ENCODE measurements around the gene CMTM1.
A peak's percentile ranks its signal among the peaks of the same experiment; 100 is the strongest.

DNA sequence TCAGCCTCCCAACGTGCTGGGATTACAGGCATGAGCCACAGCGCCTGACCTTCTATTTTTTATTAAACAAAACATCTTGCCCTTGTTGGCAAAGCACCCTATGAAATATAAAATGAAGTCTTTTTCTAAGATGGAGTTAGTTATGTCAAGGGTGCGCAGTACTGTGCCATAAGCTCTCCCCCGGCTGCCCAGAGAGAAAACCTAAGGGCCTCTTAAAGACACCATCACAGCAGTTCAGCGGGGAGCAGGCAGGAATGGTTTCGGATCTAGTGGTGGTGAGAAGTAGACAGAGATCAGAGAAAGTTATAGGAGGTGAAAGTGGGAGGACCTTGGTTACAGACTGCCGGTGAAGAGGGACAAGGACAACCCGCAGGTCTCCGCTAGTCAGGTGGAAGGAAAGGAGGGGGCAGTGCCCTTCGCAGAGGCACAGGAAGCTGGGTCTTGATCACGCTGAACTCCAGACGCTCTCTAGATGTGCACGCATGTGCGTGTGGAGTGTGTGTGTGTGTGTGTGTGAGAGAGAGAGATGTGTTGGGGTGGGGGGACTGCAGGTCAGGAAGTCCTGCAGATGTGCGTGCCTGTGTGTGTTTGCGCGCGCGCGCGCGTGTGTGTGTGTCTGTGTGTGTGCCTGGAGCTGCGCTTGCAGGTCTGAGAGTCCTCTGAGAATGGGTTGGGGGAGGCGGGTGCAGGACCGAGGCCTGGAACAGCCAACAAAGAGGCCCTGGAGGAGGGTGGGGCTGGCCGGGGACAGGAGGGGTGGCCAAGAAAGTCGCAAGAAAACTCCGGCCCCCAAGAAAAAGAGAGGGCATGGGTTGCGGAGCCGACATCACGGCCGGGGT is 37.5 kb downstream of the CMTM1 start:
- TF ChIP-seq, protein P1, sequence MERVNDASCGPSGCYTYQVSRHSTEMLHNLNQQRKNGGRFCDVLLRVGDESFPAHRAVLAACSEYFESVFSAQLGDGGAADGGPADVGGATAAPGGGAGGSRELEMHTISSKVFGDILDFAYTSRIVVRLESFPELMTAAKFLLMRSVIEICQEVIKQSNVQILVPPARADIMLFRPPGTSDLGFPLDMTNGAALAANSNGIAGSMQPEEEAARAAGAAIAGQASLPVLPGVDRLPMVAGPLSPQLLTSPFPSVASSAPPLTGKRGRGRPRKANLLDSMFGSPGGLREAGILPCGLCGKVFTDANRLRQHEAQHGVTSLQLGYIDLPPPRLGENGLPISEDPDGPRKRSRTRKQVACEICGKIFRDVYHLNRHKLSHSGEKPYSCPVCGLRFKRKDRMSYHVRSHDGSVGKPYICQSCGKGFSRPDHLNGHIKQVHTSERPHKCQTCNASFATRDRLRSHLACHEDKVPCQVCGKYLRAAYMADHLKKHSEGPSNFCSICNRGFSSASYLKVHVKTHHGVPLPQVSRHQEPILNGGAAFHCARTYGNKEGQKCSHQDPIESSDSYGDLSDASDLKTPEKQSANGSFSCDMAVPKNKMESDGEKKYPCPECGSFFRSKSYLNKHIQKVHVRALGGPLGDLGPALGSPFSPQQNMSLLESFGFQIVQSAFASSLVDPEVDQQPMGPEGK (CRISPR knock-in tag; IDR thresholded peaks at IDR 0.05; ENCODE audit: borderline replicate concordance) = no peak
- TF ChIP-seq, protein P2, sequence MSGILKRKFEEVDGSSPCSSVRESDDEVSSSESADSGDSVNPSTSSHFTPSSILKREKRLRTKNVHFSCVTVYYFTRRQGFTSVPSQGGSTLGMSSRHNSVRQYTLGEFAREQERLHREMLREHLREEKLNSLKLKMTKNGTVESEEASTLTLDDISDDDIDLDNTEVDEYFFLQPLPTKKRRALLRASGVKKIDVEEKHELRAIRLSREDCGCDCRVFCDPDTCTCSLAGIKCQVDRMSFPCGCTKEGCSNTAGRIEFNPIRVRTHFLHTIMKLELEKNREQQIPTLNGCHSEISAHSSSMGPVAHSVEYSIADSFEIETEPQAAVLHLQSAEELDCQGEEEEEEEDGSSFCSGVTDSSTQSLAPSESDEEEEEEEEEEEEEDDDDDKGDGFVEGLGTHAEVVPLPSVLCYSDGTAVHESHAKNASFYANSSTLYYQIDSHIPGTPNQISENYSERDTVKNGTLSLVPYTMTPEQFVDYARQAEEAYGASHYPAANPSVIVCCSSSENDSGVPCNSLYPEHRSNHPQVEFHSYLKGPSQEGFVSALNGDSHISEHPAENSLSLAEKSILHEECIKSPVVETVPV (CRISPR knock-in tag; IDR thresholded peaks at IDR 0.05) = no peak
- TF ChIP-seq, protein P3, sequence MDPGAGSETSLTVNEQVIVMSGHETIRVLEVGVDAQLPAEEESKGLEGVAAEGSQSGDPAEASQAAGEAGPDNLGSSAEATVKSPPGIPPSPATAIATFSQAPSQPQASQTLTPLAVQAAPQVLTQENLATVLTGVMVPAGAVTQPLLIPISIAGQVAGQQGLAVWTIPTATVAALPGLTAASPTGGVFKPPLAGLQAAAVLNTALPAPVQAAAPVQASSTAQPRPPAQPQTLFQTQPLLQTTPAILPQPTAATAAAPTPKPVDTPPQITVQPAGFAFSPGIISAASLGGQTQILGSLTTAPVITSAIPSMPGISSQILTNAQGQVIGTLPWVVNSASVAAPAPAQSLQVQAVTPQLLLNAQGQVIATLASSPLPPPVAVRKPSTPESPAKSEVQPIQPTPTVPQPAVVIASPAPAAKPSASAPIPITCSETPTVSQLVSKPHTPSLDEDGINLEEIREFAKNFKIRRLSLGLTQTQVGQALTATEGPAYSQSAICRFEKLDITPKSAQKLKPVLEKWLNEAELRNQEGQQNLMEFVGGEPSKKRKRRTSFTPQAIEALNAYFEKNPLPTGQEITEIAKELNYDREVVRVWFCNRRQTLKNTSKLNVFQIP (CRISPR knock-in tag; IDR thresholded peaks at IDR 0.05; ENCODE audit: borderline replicate concordance, low read depth) = no peak
- TF ChIP-seq TCF4 (CRISPR knock-in tag; IDR thresholded peaks at IDR 0.05; ENCODE audit: borderline replicate concordance) (no peak), PPARA (CRISPR knock-in tag; IDR thresholded peaks at IDR 0.05; ENCODE audit: borderline replicate concordance) (no peak), ZFP3 (CRISPR knock-in tag; IDR thresholded peaks at IDR 0.05) (0 out of 2 replicates have a peak, but pooled peaks have one; percentile 49), ARNTL (CRISPR knock-in tag; IDR thresholded peaks at IDR 0.05; ENCODE audit: borderline replicate concordance, low read depth) (no peak), GLIS3 (CRISPR knock-in tag; IDR thresholded peaks at IDR 0.05) (no peak), TOX (CRISPR knock-in tag; IDR thresholded peaks at IDR 0.05; ENCODE audit: borderline replicate concordance) (no peak), RARB (CRISPR knock-in tag; IDR thresholded peaks at IDR 0.05) (no peak), CSDC2 (CRISPR knock-in tag; IDR thresholded peaks at IDR 0.05) (peak; percentile 18; the same call in 1 of the 2 replicates), ZFP30 (CRISPR knock-in tag; IDR thresholded peaks at IDR 0.05) (no peak)
- TF ChIP-seq, protein P4, sequence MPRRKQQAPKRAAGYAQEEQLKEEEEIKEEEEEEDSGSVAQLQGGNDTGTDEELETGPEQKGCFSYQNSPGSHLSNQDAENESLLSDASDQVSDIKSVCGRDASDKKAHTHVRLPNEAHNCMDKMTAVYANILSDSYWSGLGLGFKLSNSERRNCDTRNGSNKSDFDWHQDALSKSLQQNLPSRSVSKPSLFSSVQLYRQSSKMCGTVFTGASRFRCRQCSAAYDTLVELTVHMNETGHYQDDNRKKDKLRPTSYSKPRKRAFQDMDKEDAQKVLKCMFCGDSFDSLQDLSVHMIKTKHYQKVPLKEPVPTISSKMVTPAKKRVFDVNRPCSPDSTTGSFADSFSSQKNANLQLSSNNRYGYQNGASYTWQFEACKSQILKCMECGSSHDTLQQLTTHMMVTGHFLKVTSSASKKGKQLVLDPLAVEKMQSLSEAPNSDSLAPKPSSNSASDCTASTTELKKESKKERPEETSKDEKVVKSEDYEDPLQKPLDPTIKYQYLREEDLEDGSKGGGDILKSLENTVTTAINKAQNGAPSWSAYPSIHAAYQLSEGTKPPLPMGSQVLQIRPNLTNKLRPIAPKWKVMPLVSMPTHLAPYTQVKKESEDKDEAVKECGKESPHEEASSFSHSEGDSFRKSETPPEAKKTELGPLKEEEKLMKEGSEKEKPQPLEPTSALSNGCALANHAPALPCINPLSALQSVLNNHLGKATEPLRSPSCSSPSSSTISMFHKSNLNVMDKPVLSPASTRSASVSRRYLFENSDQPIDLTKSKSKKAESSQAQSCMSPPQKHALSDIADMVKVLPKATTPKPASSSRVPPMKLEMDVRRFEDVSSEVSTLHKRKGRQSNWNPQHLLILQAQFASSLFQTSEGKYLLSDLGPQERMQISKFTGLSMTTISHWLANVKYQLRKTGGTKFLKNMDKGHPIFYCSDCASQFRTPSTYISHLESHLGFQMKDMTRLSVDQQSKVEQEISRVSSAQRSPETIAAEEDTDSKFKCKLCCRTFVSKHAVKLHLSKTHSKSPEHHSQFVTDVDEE (CRISPR knock-in tag; IDR thresholded peaks at IDR 0.05) = 0 out of 2 replicates have a peak, but pooled peaks have one; percentile 16
- TF ChIP-seq, protein P5, sequence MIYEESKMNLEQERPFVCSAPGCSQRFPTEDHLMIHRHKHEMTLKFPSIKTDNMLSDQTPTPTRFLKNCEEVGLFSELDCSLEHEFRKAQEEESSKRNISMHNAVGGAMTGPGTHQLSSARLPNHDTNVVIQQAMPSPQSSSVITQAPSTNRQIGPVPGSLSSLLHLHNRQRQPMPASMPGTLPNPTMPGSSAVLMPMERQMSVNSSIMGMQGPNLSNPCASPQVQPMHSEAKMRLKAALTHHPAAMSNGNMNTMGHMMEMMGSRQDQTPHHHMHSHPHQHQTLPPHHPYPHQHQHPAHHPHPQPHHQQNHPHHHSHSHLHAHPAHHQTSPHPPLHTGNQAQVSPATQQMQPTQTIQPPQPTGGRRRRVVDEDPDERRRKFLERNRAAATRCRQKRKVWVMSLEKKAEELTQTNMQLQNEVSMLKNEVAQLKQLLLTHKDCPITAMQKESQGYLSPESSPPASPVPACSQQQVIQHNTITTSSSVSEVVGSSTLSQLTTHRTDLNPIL (CRISPR knock-in tag; IDR thresholded peaks at IDR 0.05; ENCODE audit: low read depth) = no peak
